K562 (cell line): ENCODE measurements around the gene DYNC2H1.

ENCODE experiments used
- DNMT1 ChIP-seq: fragments of 450-650 bp; IDR thresholded peaks from 2 replicates; pipeline ENCODE4 v1.6.1; 2016; ENCODE audit warnings: antibody characterized with exemption, mild to moderate bottlenecking
- EZH2 ChIP-seq: IDR thresholded peaks from 2 replicates; pipeline ENCODE4 v1.6.1; 2012; ENCODE audit warnings: low read depth, mild to moderate bottlenecking, inconsistent platforms, low read length, borderline replicate concordance
- KDM1A ChIP-seq, 2 experiments: fragments of 450-650 bp; IDR thresholded peaks; 2 replicates each; pipeline ENCODE4 v1.6.1; 2016; ENCODE audit warnings: mild to moderate bottlenecking in 2 of 2
- POLR2A ChIP-seq: fragments of 450-650 bp; conservative IDR thresholded peaks from 2 replicates; pipeline ENCODE4 v1.6.1; 2016
- SIN3A ChIP-seq, 2 experiments: fragments of 150-350 bp in 1 of 2; IDR thresholded peaks; 2 replicates each; pipeline ENCODE4 v1.6.1; 2011 to 2016; ENCODE audit warnings: borderline replicate concordance in 2 of 2, low read depth in 2 of 2, low read length in 2 of 2, mild to moderate bottlenecking in 2 of 2, moderate library complexity in 2 of 2; ENCODE audit not compliant: control insufficient read depth in 1 of 2
- SMARCA5 ChIP-seq: fragments of 450-650 bp; IDR thresholded peaks from 2 replicates; pipeline ENCODE4 v1.6.1; 2016
- SMARCB1 ChIP-seq: IDR thresholded peaks from 2 replicates; pipeline ENCODE4 v1.6.1; 2011; ENCODE audit warnings: improper control_type of control experiment, low read depth; ENCODE audit not compliant: insufficient read length
- ZBTB33 ChIP-seq: sonication (generic); formaldehyde crosslinking; IDR thresholded peaks from 2 replicates; pipeline ENCODE4 v1.8.1; 2023; ENCODE audit warnings: mild to moderate bottlenecking, missing genetic modification reagents
- ZNF24 ChIP-seq: fragments of 450-650 bp; IDR thresholded peaks from 2 replicates; pipeline ENCODE4 v1.6.1; 2016
- ZNF449 ChIP-seq: fragments of 250-450 bp; sonication (Bioruptor Pico); IDR thresholded peaks from 2 replicates; pipeline ENCODE4 v1.8.0; 2022; ENCODE audit warnings: moderate library complexity, mild to moderate bottlenecking, inconsistent platforms
- TF ChIP-seq, protein P1 (sequence below), 3 experiments: IDR thresholded peaks in 2 of 3; conservative IDR thresholded peaks in 1 of 3; 2 replicates each; pipeline ENCODE4 v1.5.1; 2011 to 2012; ENCODE audit warnings: low read length in 3 of 3, mild to moderate bottlenecking in 3 of 3, control low read depth in 2 of 3, improper control_type of control experiment in 1 of 3, inconsistent platforms in 1 of 3, low read depth in 1 of 3, mixed read lengths in 1 of 3, moderate library complexity in 1 of 3; ENCODE audit not compliant: insufficient read depth in 2 of 3

- no peak for TF ChIP-seq ZBTB33
- TF ChIP-seq SIN3A (IDR thresholded peaks at IDR 0.05; ENCODE audit: borderline replicate concordance in 2 of 2, control insufficient read depth in 1 of 2, low read depth in 2 of 2, low read length in 2 of 2): no peak
- no peak for TF ChIP-seq ZNF449 (CRISPR knock-in tag)
- TF ChIP-seq SMARCA5: no peak
- TF ChIP-seq, protein P1, sequence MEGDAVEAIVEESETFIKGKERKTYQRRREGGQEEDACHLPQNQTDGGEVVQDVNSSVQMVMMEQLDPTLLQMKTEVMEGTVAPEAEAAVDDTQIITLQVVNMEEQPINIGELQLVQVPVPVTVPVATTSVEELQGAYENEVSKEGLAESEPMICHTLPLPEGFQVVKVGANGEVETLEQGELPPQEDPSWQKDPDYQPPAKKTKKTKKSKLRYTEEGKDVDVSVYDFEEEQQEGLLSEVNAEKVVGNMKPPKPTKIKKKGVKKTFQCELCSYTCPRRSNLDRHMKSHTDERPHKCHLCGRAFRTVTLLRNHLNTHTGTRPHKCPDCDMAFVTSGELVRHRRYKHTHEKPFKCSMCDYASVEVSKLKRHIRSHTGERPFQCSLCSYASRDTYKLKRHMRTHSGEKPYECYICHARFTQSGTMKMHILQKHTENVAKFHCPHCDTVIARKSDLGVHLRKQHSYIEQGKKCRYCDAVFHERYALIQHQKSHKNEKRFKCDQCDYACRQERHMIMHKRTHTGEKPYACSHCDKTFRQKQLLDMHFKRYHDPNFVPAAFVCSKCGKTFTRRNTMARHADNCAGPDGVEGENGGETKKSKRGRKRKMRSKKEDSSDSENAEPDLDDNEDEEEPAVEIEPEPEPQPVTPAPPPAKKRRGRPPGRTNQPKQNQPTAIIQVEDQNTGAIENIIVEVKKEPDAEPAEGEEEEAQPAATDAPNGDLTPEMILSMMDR (IDR thresholded peaks at IDR 0.05 in 2 of 3, conservative IDR thresholded peaks at IDR 0.05 in 1 of 3; ENCODE audit: insufficient read depth in 2 of 3, low read depth in 1 of 3, low read length in 3 of 3): no peak
- no peak for TF ChIP-seq KDM1A (IDR thresholded peaks at IDR 0.05)
- TF ChIP-seq EZH2: no peak
- no peak for TF ChIP-seq SMARCB1
- no peak for TF ChIP-seq ZNF24
- TF ChIP-seq DNMT1: no peak
- TF ChIP-seq POLR2A: no peak
Observed at GRCh38 chr11:103380031-103380430, 270.8 kb downstream of the DYNC2H1 start.
